Kidney glomerular epithelial cell (primary cell): ENCODE data around the gene EHMT1.
"Not testable (repeated sequence)": the region's sequence is repeated elsewhere in the genome, so short reads cannot be mapped to it uniquely, and the experiment has no call there.

ENCODE experiments used
- DNase-seq: peaks from one replicate; lab custom pipeline; 2025; lab: John Stamatoyannopoulos, UW

Gene EHMT1

GRCh38 chr9:137762414-137763061 is 143.7 kb downstream of the EHMT1 start:
- DNase-seq = no peak

DNA sequence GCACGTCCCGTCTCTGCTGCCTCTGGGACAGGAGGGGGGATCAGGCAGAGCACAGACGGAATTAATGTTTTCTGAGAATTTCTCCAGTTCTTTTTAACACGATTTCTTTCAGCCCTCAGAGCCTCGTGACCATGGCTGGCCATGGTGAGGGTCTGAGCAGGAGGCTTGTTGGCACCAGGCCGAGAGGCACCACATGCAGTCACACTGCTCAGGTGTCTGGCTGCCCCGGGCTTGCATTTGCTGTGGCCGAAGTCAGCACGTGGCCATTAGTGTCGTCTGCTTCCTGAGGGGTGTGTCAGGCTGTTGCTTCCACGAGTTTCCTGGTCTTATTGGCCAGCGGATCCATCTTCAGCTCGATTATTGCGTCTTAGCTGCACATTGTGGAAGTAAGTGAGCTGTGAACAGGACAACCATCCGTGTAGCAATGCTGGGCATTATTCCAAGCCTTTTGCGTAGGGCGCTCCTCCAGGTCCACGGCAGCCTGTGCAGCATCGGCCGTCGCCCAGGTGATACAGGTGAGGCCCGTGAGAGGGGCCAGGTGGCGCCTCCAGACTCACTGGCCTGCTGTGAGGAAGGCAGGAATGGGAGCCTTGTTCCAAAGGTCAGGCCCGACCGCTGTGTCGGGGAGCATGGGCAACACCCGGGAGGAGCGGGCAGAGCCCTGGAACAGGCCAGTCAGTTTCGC is 144.6 kb downstream of the EHMT1 start:
- no peak for DNase-seq

DNA sequence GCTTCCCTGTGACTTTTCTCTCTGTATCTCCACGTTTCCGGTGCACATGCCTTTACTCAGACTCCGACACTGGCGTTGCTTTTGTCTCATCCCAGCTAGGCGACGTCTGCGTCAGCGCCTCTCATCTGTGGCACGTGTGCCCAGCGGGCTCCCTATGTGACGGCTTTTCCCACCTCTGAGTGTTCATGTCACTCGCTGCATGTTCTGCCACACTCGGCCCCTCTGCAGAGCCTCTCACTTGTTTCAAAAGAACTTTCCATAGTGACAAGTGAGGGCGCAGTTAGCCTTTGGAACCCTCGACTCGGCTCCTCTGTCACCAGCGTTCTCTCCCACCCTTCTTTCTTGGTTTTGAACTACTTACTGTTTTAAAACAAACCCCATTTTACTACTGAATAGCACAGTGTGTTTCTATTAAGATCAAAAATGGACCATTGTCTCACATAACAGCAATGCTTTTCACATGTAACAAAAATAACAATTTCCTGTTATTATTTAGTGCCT is 145.4 kb downstream of the EHMT1 start:
- no peak for DNase-seq

DNA sequence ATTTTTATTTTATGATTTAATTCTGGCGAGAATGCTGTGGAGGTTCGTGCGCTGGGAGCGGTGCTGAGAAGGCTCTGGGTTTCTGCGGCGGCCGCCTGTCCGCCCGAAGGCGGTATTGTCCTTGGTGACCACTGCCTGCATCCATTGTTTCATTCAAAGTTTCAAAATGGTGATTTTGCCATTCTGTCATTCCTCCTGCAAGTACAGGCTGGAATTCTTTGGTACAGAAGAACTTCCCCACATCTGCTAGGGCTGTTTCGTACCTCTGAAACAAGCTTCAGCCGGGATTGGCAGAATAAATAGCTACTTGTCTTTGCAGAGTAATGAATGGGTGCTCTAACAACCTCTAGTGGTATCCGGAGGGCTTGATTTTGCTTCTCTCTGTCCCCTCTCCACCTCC is 146.2 kb downstream of the EHMT1 start:
- no peak for DNase-seq

DNA sequence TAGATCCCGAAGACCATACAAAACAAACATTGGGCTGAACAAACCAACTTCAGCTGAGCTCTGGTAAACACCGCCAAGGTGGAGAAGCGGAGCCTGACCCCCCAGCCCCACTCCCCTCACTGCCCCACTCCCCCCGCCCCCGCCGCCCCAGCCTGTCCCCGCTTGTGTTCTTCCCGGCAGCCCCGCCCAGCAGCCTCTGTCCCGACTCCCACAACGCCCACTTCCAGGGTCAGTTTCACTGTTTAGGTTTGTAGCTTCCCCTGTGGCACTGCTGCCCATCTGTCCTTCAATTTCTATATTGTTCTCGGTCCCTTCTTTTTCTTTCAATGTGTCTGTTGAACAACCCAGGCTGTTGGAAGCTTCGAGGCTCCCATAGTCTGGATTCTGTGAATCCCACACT is 146.7 kb downstream of the EHMT1 start:
- DNase-seq = no peak

GRCh38 chr9:137771580-137771979 is 152.8 kb downstream of the EHMT1 start:
- DNase-seq = no peak

GRCh38 chr9:137772281-137772873 is 153.6 kb downstream of the EHMT1 start:
- DNase-seq = no peak

DNA sequence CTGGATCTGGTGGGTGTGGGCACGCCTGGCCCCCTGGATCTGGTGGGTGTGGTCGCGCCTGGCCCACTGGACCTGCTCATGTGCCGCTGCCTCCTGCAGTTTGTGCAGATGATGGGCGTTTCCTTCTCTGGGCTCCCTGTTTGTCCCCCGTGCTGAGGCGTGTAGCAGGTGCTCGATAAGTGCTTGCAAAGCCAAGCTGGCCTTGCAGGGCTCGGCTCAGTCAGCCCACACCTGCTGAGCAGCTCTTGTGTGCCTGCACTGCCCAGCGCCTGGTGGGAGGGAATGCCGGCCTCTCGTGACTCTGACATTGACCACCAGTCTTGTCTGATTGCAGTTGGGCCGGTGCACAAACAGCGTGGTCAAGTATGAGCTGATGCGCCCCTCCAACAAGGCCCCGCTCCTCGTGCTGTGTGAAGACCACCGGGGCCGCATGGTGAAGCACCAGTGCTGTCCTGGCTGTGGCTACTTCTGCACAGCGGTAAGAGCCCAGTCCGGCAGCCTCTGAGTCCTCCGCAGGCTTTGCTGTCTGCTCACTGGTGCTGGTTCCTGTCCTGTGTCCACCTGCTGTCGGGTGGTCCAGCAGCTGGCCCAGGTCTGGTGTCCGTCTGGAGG is 156.1 kb downstream of the EHMT1 start:
- DNase-seq = no peak

DNA sequence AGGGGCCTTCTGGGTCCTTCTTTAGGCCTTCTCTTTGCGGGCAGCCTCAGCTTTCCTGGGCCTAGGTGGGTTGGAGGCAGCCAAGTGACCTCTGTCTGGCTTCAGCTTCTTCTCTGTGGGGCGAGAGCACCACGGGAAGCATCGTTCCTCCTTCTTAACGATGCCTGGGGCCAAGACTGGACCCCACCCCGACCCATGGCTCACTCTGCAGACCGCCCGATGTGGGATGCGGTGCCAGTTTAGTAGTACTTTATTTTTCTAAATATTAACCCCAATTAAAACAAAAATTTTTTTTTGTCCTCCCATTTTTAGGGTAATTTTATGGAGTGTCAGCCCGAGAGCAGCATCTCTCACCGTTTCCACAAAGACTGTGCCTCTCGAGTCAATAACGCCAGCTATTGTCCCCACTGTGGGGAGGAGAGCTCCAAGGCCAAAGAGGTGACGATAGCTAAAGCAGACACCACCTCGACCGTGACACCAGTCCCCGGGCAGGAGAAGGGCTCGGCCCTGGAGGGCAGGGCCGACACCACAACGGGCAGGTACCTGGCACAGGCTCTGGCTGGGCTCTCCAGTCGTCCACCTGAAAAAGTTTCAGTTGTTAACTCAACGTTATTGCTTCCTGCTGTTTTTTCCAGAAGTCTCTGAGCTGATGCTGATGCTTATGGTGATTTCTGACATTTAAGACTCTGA is 157.6 kb downstream of the EHMT1 start:
- DNase-seq = no peak

DNA sequence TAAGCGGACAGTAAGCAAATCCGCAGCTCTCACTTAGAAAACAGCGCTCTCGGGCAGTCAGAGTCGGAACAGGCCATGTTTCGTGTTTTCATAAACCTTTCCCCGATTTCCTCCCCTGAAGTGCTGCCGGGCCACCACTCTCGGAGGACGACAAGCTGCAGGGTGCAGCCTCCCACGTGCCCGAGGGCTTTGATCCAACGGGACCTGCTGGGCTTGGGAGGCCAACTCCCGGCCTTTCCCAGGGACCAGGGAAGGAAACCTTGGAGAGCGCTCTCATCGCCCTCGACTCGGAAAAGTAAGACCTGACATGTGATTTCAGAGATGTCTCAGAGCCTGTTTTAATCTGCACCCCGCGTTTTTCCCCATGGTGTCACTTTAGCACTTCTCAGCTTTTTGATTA is 159.0 kb downstream of the EHMT1 start:
- DNase-seq = no peak

- DNase-seq = no peak
These were observed 159.5 kb downstream of the EHMT1 start for GRCh38 chr9:137778336-137778735.

DNA sequence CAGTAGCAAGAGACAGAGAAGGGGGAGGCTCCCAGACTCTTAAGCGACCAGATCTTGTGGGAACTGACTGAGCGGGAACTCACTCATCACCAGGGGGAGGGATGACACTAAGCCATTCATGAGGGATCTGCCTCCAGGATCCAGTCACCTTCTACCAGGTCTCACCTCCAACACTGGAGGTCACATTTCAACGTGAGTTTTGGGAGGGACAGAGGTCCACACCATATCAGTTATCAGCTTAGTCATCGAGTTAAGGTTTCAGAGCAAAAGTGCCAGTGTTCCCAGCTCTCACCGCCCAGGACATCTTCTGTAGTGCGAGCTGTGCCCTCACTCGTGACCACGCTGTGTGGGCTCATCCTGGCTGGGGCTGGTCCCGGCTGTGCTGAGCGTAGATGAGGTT is 160.1 kb downstream of the EHMT1 start:
- DNase-seq = no peak

DNA sequence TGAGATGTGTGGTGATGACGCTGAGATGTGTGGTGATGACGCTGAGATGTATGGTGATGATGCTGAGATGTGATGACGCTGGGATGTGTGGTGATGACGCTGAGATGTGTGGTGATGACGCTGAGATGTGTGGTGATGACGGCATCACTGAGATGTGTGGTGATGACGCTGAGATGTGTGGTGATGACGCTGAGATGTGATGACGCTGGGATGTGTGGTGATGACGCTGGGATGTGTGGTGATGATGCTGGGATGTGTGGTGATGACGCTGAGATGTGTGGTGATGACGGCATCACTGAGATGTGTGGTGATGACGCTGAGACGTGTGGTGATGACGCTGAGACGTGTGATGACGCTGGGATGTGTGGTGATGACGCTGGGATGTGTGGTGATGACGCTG is 161.2 kb downstream of the EHMT1 start:
- not testable (repeated sequence) for DNase-seq

- no peak for DNase-seq
These were observed 163.2 kb downstream of the EHMT1 start for GRCh38 chr9:137781906-137782585.

- DNase-seq = no peak
These were observed 164.7 kb downstream of the EHMT1 start for GRCh38 chr9:137783521-137783920.

- DNase-seq = no peak
These were observed 165.2 kb downstream of the EHMT1 start for GRCh38 chr9:137784046-137784445.

DNA sequence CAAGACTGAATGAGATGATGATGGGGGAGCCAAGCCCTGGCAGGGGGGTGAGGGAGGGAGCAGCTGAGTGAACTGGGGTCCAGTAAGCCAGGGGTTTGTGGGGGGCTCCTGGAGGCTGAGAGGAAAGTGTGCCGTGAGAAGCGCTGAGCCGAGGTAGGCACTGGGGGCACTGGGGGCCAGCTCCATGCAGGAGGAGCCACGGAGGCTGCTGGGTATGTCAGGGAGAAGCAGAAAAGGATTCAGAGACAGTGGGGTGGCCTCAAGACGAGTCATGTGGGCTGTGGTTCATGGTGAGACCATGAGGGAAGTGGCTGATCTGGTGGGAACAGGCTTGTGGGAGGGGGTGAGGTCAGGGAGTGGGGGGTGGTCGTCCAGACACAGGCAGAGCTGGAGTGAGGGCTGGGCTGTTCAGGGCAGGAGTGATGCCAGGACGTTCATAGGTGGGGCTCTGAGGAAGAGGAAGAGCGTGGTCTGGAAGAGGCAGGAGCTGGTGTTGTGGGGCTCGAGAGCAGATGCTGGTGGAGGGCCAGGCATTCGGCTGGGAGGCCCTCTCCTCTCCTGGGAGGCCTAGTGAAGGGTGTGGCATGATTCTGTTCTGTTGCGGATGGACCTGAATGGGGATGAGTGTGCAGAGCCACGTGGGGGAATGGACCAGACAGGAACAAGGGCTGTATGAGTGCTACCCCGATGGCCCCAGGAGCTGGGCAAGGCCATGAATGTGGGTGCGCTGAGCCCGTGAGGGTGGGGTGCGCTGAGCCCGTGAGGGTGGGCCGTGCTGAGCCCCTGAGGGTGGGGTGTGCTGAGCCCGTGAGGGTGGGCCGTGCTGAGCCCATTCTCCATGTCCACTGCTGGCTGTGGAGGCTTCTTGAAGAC is 166.1 kb downstream of the EHMT1 start:
- no peak for DNase-seq

DNA sequence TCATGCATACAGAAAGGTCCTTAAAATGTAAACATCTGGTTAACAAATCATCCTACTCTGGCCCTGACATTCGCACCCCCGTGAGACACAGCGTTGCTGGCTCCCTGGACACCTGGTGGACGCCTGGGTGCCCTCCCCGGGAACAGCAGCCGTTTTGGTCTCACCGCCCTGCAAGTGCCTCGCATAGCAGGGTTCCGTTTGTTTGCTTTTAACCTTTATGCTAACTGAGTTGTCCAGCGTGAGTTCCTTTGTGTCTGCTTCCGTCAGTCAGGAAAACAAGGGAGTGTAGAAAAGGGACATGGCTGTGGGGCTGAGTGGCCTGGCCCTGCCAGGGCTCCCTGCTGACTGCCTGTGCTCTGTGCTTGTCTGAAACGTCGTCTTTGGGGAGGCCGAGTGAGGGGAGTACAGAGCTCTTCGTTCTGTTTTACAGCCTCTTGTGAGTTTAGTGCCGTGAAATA is 166.9 kb downstream of the EHMT1 start:
- no peak for DNase-seq

- DNase-seq = no peak
These were observed 167.7 kb downstream of the EHMT1 start for GRCh38 chr9:137786511-137786920.

GRCh38 chr9:137787381-137787780 is 168.6 kb downstream of the EHMT1 start:
- DNase-seq = no peak
